AG09319 (cell line): Measurements from ENCODE around the gene ABCC6.
"Not testable (repeated sequence)": the region's sequence is repeated elsewhere in the genome, so short reads cannot be mapped to it uniquely, and the experiment has no call there.

Experiments used
- DNase-seq: peaks from one replicate; pipeline ENCODE4 v3.0.0-alpha.2; 2010; ENCODE audit warnings: low read depth; ENCODE audit errors: extremely low read depth
- CTCF ChIP-seq: IDR thresholded peaks from 2 replicates; pipeline ENCODE4 v1.5.1; 2011; ENCODE audit warnings: low read depth, mild to moderate bottlenecking, inconsistent platforms, low read length, moderate library complexity

The ABCC6 gene

GRCh38 chr16:16109453-16110110 lies 113.7 kb downstream of the ABCC6 start:
- TF ChIP-seq CTCF: no peak
- no peak for DNase-seq

GRCh38 chr16:16108759-16109158 lies 114.5 kb downstream of the ABCC6 start:
- no peak for DNase-seq
- no peak for TF ChIP-seq CTCF

GRCh38 chr16:16107839-16108238 lies 115.5 kb downstream of the ABCC6 start:
- DNase-seq: no peak
- TF ChIP-seq CTCF: no peak

- TF ChIP-seq CTCF: no peak
- DNase-seq: no peak
These were observed 116.8 kb downstream of the ABCC6 start for GRCh38 chr16:16106466-16106865.

GRCh38 chr16:16105646-16106045 lies 117.6 kb downstream of the ABCC6 start:
- DNase-seq: no peak

GRCh38 chr16:16104804-16105141 lies 118.5 kb downstream of the ABCC6 start:
- not testable (repeated sequence) for DNase-seq

More at GRCh38 chr16:16105646-16106045, 117.6 kb downstream of the ABCC6 start:
- TF ChIP-seq CTCF: no peak

- not testable (repeated sequence) for DNase-seq
These were observed 119.0 kb downstream of the ABCC6 start for GRCh38 chr16:16104132-16104803.

GRCh38 chr16:16102738-16103137 lies 120.6 kb downstream of the ABCC6 start:
- no peak for TF ChIP-seq CTCF

More at GRCh38 chr16:16102738-16103137, 120.6 kb downstream of the ABCC6 start:
- no peak for DNase-seq
